GM18505 (cell line): ENCODE measurements around the gene KAT2B.

Experiments used
- ATAC-seq: cut with Tn5 transposase; IDR thresholded peaks from one replicate; pipeline ENCODE4 v1.9.1; 2021; ENCODE audit not compliant: unreplicated experiment
- POLR2A ChIP-seq: IDR thresholded peaks from 4 replicates; pipeline ENCODE4 v1.6.1; 2011; ENCODE audit warnings: borderline replicate concordance; ENCODE audit not compliant: insufficient read depth, insufficient read length; ENCODE audit errors: extremely low read depth

Gene KAT2B

DNA sequence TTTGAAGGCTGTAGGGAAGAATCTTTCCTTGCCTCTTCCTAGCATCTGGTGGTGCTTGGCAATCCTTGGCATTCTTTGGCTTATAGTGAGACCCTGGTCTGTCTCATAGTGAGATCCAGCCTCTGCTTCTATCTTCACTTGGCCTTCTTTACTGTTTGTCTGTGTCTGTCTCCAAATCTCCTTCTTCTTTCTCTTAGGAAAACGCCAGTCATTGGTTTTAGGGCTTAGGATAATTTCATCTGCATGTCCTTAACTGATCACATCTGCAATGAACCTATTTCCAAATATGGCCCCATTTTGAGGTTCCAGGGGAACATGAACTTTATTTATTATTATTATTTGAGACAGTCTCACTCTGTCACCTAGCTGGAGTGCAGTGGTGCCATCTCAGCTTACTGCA, 25.8 kb downstream of the KAT2B start:
- no peak for ATAC-seq
- TF ChIP-seq POLR2A, result no peak

DNA sequence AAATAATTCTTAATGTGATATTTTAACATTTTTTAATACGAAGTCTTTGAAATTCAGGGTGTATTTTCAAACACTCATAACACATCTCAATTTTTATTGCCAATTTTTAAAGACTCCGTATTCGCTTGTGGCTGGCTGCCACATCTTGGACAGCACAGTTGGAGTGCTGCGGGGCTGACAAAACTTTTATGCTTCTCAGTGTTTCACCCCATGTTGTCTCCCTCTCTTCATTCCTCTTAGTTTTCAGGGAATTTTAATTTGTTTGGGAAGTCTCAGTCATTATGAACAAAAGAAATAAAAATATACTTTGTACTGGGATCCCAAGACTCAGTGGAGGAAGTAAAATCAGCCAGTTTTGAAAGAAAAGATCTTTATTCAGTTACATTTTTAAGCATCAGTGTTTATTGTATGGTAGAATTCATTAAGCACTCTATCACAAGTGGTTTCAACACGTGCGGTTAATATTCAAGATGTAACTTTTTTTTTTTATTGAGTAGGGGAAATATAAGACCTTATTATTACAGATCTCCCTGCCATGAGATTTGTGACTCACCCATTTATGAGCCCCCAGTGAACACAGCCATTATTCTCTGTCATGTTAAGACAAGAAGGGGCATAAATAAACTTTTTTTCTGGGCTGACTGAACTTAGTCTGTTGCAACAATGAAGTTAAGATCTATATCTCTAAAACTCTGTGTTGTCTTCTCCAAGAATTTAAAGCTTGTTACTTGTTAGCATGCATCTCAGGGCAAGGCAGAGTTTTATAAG, 26.8 kb downstream of the KAT2B start:
- ATAC-seq, result no peak
- no peak for TF ChIP-seq POLR2A

DNA sequence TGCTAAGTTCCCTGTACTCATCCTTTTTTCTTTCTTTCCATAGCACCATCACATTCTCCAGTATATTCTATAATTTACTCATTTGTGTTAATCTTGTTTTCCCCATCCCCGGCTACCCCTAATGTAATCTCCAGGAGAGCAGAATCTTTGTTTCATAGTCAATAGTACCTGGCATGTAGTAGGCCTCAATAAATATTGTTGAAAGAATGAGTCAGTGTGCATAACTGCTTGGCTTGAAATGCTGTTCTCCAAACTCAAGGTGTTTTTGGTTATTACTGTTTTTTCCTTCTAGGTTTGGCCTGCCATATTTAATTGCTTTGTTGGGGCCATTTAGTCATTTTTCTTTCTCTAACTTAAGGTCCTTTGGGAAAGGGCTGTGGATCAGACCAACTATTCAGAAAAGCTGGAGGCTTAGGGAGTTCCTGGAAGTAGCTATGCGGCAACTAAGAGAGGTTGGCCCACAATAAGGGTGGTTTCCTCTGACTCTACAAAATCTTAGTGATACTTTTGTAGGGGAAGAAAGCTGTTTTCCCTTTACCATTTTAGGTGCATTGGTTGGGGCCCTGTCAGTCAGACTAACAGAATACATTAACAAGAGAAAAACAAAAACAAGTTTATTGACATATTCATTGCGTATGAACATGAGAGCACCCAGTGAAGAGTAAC, 28.4 kb downstream of the KAT2B start:
- no peak for TF ChIP-seq POLR2A
- ATAC-seq, result no peak

DNA sequence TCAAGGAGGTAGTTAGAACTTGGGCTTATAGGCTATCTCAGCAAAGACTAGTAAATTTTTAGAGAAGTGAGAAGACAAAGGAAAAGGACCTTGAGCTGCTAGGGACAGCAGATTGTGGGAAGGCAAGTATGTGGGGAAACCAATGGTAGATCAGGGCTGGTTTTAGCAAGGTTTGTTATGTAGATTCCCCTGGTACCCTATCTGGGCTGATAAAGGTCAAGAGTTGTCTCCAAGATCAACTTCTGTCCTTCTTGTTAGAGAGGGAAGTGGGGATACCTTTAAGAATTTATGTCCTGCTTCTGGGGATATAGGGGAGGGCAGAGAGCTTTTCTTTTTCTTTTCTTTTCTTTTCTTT, 28.9 kb downstream of the KAT2B start:
- no peak for TF ChIP-seq POLR2A
- no peak for ATAC-seq

DNA sequence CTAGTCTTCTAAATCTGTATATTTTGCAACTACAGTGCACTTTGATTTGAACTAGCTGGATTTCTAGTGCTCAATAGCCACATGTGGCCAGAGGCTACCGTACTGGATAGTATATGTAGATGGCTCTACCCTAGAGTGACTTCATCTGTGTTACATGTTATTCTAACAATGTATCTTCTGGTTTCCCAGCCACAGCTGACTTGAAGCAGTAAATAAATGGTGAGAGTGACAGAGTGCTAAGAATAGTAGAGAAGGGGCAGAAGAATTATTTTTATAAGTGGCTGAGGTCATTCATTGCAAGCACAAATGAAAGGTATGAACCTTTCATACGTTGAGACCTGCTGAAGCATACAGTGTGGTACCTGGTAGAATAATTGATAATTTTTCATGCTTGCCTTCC, 30.9 kb downstream of the KAT2B start:
- no peak for ATAC-seq
- TF ChIP-seq POLR2A, result no peak

DNA sequence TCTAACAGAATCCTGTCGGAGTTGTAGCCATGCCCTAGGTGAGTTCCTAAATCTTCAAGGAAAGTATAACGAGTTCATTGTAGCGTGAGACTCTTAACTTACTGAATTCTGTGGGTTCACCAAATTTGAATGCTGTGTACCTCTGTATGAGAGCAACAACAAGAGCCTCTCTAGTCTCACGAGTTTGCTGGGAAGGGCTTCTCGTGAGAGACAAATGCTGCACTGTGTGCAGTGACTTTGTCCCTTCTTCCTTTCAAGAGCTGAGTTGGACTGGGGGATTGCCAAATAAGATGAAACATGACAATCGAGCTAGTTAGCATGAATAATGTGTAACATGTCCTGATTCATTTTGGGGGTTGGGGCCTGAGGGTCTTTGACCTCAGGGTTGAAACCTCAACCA, 32.2 kb downstream of the KAT2B start:
- TF ChIP-seq POLR2A, result no peak
- ATAC-seq, result no peak

DNA sequence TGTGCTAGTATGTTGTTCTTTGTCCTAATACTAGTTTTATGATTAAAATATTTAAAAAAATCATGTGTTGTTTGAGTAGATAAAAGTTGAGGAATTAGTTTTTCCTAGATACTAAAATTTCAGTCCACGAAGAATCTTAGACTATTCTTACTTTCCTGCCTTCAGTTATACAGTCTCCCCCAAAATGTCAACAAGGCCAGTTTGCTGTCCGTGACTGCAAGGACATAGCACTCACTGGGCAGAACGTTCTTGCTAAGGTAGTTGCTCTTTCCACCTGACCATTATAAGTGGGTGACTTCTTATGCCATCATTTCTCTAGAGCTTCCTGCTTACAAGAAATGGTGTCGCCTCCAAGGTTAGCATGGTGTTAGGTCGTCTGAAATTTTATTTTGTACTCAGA, 32.8 kb downstream of the KAT2B start:
- TF ChIP-seq POLR2A, result no peak
- no peak for ATAC-seq

DNA sequence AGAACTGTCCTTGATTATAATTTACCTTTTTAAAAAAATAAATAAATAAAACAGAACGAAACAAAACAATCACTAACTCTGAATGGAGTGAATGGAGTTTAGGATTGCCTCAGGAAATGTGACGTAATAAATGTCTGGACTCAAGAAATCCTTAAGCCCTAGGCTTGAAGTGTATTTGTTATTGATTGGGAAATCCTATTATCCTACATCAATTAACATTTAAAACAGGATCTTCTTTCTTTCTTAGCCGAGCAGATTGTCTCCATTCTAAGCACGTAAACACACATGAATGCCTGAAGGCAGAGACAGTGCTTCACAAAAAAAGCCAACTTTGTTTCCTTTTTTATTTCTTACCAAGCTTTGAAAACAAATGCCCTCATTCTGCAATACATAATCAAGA, 33.4 kb downstream of the KAT2B start:
- ATAC-seq, result no peak
- TF ChIP-seq POLR2A, result no peak

DNA sequence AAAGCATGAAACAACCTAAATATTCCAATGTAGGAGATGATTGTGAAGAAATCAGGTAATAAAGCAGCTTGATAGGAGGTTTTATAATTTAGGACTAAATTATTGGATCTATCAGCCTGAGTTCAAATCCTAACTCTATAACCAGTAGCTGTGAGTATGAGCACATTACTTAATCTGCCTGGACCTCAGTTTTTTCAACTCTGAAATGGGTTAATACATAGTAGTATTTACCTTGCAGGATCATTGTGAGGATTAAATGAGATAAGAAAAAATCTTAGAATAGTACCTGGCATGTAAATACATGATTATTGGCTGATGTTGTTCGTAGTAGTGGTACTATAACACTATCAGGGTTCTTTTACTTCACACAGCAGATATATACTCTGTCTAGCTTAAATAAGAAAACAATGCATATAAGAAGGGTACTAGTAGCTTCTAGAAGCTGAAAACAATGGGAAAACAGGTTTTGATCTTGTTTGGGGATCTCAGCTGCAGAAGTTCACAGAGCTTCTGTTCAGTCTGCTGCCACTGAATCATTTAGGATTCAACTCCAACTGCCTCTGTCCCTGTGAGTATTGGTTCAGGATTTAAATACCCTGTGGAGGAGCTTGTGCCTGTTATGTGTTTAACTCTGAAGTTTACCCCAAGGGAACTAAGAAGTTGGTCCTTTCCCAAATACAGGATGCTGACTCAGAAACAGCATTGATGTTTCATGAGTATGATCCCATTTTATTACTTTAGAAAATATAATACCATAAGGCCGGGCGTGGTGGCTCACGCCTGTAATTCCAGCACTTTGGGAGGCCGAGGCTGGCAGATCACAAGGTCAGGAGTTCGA, 34.2 kb downstream of the KAT2B start:
- ATAC-seq, result no peak
- no peak for TF ChIP-seq POLR2A

DNA sequence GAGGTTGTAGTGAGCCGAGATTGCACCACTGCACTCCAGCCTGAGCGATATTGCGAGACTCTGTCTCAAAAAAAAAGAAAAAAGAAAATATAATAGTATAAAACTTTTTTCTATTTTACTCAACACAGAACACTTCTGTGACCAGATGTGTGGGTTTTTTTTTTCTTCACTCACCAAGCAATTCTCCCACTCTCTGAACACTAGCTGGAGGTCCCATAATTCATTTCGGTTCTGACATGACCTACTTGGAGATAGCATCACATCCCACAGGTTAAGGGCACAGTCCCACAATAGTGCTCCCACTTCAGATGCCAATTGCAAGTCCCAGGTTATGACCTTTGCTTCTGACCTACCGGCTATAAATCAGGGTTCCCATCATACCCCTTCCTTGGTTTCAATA, 35.0 kb downstream of the KAT2B start:
- TF ChIP-seq POLR2A, result no peak
- ATAC-seq, result no peak

DNA sequence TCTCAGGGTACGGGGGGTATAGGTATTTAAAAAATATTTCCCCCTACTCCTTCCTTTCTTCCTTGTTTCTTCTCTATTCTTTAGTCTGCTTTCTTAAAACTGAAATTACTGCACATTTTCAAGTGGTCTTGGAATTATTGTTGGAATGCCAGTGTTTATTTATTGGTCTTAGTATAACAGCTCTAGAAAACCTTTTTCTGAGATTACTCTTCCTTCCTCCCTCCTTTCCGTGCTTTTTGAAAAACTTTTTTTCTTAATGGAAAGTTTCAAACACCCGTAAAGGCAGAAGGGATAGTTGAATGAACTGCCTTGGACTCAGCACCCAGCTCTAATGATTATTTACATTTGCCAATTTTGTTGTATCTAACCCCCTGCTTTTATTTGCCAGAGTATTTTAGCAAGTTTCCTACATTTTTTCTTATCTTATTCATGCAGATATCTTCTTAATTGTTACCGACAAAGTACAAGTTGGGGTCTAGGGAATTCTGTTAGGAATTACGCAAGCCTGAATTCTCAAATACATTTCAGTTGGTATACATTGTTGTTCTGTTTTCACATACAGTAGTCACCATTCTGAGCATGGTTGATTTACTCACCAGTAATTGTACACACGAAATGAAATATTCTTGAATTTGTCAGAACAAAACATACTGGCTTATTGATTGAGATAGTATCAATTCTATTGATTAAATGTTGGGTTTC, 36.2 kb downstream of the KAT2B start:
- TF ChIP-seq POLR2A, result no peak
- no peak for ATAC-seq

DNA sequence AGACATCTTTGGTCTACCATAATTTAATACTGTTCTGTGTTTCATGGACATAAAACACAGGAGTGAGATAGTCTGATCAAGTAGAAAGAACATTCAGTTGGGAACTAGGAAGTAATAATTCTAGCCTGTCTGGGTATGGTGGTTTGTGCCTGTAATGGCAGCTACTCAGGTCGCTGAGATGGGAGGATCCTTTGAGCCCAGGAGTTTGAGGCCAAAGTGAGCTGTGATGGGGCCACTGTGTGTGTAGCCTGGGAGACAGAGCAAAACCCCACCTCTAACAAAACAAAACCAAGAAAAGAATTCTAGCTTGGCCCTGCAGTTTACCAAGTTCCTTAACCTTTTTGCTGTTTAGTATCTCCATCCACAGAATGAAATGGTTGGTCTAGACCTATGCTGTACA, 36.8 kb downstream of the KAT2B start:
- no peak for ATAC-seq
- TF ChIP-seq POLR2A, result no peak

DNA sequence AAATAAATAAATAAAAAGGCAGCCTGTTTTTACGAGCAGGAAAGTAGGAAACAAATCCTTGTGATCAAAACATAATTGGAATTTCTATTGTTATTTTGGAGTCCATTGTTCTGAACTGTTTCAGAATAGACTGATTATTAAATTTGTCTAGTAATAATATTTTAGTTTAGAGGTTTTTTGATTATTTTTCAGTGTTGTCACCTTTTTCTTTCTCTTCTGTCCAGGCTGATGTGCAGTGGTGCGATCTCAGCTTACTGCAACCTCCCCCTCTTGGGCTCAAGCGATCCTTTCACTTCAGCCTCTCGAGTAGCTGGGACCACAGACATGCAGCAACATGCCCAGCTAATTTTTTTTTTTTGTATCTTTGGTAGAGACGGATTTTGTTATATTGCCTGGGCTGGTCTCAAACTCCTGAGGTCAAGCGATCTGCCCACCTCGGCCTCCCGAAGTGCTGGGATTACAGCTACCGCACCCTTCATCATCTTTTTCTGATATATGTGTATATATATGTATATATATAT, 38.0 kb downstream of the KAT2B start:
- ATAC-seq, result no peak
- TF ChIP-seq POLR2A, result no peak
